Head of caudate nucleus (tissue), 42 donors: ENCODE results near the gene OR56A3.

ENCODE experiments used
- DNase-seq, 42 donors: peaks; one replicate each; pipeline versions ENCODE4 v3.0.0 to v3.0.0-alpha.2; 2020 to 2021; ENCODE audit warnings: mixed read lengths in 7 of 42
- intact Hi-C: fragments of 100-400 bp; cut with DNase I; formaldehyde crosslinking; loops from one replicate; pipeline ENCODE4 v1.15.0; 2022

Gene OR56A3

DNA sequence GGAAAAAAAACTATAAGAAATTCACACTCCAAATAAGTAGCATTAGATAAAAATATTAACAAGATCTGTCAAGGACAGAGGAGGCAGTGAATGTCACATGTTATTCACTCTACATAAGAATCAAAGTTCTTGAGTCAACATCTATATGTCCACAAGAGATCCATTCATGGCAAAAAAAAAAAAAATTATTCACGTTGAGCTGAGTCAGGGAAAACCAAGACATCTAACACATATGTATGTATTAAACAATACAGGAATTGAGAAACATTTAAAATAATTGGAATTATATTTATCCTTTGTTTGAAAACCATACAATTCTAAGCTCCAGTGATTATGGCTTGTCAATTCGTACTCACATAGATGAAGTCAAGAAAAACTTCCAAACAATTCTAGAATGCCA, 24.9 kb downstream of the OR56A3 start:
- no peak for DNase-seq
- intact Hi-C loops, result no loop called here

GRCh38 chr11:5967708-5968107, 25.7 kb downstream of the OR56A3 start:
- no peak for DNase-seq
- intact Hi-C loops, result no loop called here

DNA sequence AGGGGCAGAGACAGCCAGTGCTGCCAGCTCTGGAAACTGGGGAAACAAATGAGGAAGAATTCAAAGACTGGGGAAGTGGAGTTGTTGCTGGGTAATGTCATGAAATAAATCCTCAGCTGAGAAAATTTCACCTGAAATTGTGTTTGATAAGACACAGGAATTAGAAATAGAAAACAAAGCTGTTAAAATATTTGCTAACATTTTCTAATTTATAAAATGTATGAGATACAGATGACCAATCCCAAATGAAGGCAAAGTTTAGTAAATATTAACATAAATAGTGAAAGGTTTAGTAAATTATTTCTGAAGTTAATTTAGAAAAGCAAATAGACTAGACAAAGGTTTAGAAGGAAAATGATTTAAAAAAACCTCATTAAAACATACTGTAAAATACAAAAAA, 26.3 kb downstream of the OR56A3 start, which contains the start of gene OR56A5:
OR56A5 (minus strand) TSS at position 101 of the 400 bp plus-strand sequence; CDS start at position 101, 0 bp downstream.
- intact Hi-C loops, result no loop called here

GRCh38 chr11:5973530-5973929, 31.5 kb downstream of the OR56A3 start:
- no peak for DNase-seq
- intact Hi-C loops, result no loop called here

More for the DNA sequence above, 26.3 kb downstream of the OR56A3 start, which contains the start of gene OR56A5:
- DNase-seq, result no peak

- intact Hi-C loops, result no loop called here
- DNase-seq, result no peak
These were observed 41.4 kb downstream of the OR56A3 start for GRCh38 chr11:5983443-5983842.

DNA sequence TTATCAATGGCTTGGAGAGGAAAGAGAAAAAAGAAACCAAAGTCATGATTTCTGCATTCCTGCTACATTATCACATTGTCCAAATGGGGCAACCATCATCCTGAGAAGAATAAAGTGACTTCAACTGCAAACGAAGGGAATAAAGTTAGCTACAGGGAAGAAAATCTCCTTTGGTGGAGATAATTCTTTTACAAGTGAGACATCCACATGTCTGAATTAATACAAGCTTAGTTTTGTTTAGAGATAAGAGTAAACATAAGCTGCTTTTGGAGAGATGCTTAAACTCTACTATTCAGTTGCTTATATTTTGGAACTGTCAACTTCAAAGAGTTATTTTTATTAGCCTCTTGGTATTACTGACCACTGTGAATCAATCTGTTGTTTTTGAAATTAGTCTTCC, 44.8 kb downstream of the OR56A3 start, which contains the start of gene OR52L1:
OR52L1 (minus strand) TSS at position 101 of the 400 bp plus-strand sequence; CDS start at position 46, 55 bp downstream.
- intact Hi-C loops, result no loop called here
- DNase-seq, result no peak

- DNase-seq, result no peak
- intact Hi-C loops, result no loop called here
These were observed 47.2 kb downstream of the OR56A3 start for GRCh38 chr11:5989203-5989602.

DNA sequence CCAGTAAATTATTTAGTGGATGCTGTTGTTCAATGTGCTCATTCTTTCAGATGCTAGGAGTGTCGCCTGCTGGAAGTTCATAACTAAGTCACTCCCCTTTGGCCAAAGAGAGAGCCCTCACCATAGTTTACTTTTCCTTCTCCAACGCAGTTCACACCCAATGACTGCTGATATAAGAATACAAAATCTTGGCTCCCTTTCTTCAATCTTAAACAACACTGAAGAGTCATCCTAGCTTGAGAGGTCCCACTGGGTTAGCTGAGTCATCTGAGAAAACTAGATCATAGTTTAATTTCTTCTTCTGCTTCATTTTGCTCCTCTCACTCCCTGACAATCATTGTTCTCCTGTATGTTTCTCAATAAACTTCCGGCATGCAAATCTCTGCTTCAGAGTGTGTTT, 50.1 kb downstream of the OR56A3 start:
- intact Hi-C loops, result no loop called here
- DNase-seq, result no peak

- intact Hi-C loops, result no loop called here
These were observed 50.7 kb downstream of the OR56A3 start for GRCh38 chr11:5992604-5993251.

GRCh38 chr11:5994791-5995190, 52.7 kb downstream of the OR56A3 start:
- no peak for DNase-seq
- intact Hi-C loops, result no loop called here

More at GRCh38 chr11:5992604-5993251, 50.7 kb downstream of the OR56A3 start:
- DNase-seq, result no peak
